Measurements from ENCODE around the gene CYP27B1.

DNA sequence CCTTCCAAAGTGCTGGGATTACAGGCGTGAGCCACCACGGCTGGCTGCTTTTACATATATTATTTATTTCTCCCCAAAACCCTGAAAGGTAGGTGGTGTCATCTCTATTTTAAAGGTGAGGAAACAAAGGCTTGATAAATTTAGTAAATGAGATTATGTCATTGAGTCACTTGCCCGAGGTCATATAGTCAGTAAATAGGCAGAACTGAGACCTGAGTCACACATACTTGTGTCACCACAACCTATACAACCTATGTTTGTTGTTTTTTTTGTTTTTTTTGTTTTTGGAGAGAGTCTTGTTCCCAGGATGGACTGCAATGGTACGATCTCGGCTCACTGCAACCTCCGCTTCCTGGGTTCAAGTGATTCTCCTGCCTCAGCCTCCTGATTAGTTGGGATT lies 28.5 kb upstream of the CYP27B1 start:
- TF ChIP-seq, protein P1, sequence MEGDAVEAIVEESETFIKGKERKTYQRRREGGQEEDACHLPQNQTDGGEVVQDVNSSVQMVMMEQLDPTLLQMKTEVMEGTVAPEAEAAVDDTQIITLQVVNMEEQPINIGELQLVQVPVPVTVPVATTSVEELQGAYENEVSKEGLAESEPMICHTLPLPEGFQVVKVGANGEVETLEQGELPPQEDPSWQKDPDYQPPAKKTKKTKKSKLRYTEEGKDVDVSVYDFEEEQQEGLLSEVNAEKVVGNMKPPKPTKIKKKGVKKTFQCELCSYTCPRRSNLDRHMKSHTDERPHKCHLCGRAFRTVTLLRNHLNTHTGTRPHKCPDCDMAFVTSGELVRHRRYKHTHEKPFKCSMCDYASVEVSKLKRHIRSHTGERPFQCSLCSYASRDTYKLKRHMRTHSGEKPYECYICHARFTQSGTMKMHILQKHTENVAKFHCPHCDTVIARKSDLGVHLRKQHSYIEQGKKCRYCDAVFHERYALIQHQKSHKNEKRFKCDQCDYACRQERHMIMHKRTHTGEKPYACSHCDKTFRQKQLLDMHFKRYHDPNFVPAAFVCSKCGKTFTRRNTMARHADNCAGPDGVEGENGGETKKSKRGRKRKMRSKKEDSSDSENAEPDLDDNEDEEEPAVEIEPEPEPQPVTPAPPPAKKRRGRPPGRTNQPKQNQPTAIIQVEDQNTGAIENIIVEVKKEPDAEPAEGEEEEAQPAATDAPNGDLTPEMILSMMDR (IDR thresholded peaks at IDR 0.05): no peak
- TF ChIP-seq POLR2A (IDR thresholded peaks at IDR 0.05) (no peak), EP300 (IDR thresholded peaks at IDR 0.05) (no peak), POLR2AphosphoS5 (IDR thresholded peaks at IDR 0.05) (no peak)

All from suprapubic skin (tissue), 4 donors.